Activated naive CD4-positive, alpha-beta T cell treated with anti-CD3 and anti-CD28 coated beads, Interleukin-2, amount 10 ng/mL, durations not matched to agents 7 days and 5 days (primary cell): Measurements from ENCODE around the gene NCSTN.
A peak's percentile ranks its signal among the peaks of the same experiment; 100 is the strongest.

Source experiments
- CTCF ChIA-PET: fragments of 350-600 bp; sonication (Branson Sonifier 250); formaldehyde crosslinking; loops from one replicate; lab custom pipeline; 2021; ENCODE audit warnings: antibody characterized with exemption; lab: Charles Lee
- DNase-seq: peaks from one replicate; pipeline ENCODE4 v3.0.0-alpha.2; 2020
- H3K27ac Mint-ChIP-seq: one replicate; pipeline ENCODE4 v1.8.0; 2021; ENCODE audit warnings: mild to moderate bottlenecking, moderate library complexity, mixed read lengths
- H3K27me3 Mint-ChIP-seq: one replicate; pipeline ENCODE4 v1.8.0; 2021; ENCODE audit warnings: mild to moderate bottlenecking, mixed read lengths
- H3K36me3 Mint-ChIP-seq: one replicate; pipeline ENCODE4 v1.8.0; 2021; ENCODE audit warnings: mixed read lengths
- H3K4me1 Mint-ChIP-seq: one replicate; pipeline ENCODE4 v1.8.0; 2021; ENCODE audit warnings: mixed read lengths
- H3K4me3 Mint-ChIP-seq: one replicate; pipeline ENCODE4 v1.8.0; 2021; ENCODE audit warnings: mild to moderate bottlenecking, moderate library complexity, mixed read lengths
- H3K9me3 Mint-ChIP-seq: one replicate; pipeline ENCODE4 v1.8.0; 2021; ENCODE audit warnings: mixed read lengths

NCSTN gene

GRCh38 chr1:160398823-160399222, 55.6 kb downstream of the NCSTN start:
- Mint-ChIP-seq H3K9me3 (no peaks in the 10 kb centered on the region), H3K27ac (no peak overlapping the region), H3K4me3 (no peak overlapping the region), H3K36me3 (no peaks in the 10 kb centered on the region), H3K4me1 (peaks cover 2% of the 10 kb centered on the region), H3K27me3 (peaks cover 65% of the 10 kb centered on the region)
- CTCF ChIA-PET, result no interaction called here
- DNase-seq, result no peak

- H3K27me3 Mint-ChIP-seq, result peaks cover 69% of the 10 kb centered on the region
- H3K4me3 Mint-ChIP-seq, result peak overlapping the region; percentile 11
- peaks cover 2% of the 10 kb centered on the region for H3K4me1 Mint-ChIP-seq
- H3K27ac Mint-ChIP-seq, result no peak overlapping the region
- no peaks in the 10 kb centered on the region for H3K9me3 Mint-ChIP-seq
- CTCF ChIA-PET, result no interaction called here
- no peaks in the 10 kb centered on the region for H3K36me3 Mint-ChIP-seq
- no peak for DNase-seq
These were observed 56.5 kb downstream of the NCSTN start for GRCh38 chr1:160399544-160400222.

GRCh38 chr1:160400223-160400645, 57.1 kb downstream of the NCSTN start, which contains the start of gene VANGL2:
TSS of gene VANGL2 (plus strand) at chr1:160400564. CDS start at chr1:160415838, 15,274 bp downstream.
- H3K27me3 Mint-ChIP-seq, result peaks cover 71% of the 10 kb centered on the region
- peak within 1 kb of the TSS; percentile 17 for H3K4me3 Mint-ChIP-seq
- peaks cover 2% of the 10 kb centered on the region for H3K4me1 Mint-ChIP-seq
- H3K9me3 Mint-ChIP-seq, result no peaks in the 10 kb centered on the region
- CTCF ChIA-PET, result no interaction called here
- peak; percentile 55 for DNase-seq
- H3K27ac Mint-ChIP-seq, result no peak within 1 kb of the TSS
- no peaks in the 10 kb centered on the region for H3K36me3 Mint-ChIP-seq

GRCh38 chr1:160400646-160401486, 57.7 kb downstream of the NCSTN start:
- CTCF ChIA-PET, result no interaction called here
- Mint-ChIP-seq H3K9me3 (no peaks in the 10 kb centered on the region), H3K4me3 (peak overlapping the region; percentile 17)

GRCh38 chr1:160401487-160401805, 58.3 kb downstream of the NCSTN start:
- no peaks in the 10 kb centered on the region for H3K9me3 Mint-ChIP-seq
- H3K27ac Mint-ChIP-seq, result no peak overlapping the region
- no peak overlapping the region for H3K4me3 Mint-ChIP-seq
- H3K27me3 Mint-ChIP-seq, result peaks cover 78% of the 10 kb centered on the region
- peaks cover 2% of the 10 kb centered on the region for H3K4me1 Mint-ChIP-seq
- CTCF ChIA-PET, result no interaction called here
- H3K36me3 Mint-ChIP-seq, result no peaks in the 10 kb centered on the region
- DNase-seq, result no peak

More at GRCh38 chr1:160400646-160401486, 57.7 kb downstream of the NCSTN start:
- Mint-ChIP-seq H3K27me3 (peaks cover 75% of the 10 kb centered on the region), H3K4me1 (peaks cover 2% of the 10 kb centered on the region), H3K27ac (no peak overlapping the region), H3K36me3 (no peaks in the 10 kb centered on the region)
- DNase-seq, result no peak

GRCh38 chr1:160402001-160402795, 59.0 kb downstream of the NCSTN start:
- H3K27ac Mint-ChIP-seq, result no peak overlapping the region
- no peak overlapping the region for H3K4me3 Mint-ChIP-seq
- H3K36me3 Mint-ChIP-seq, result no peaks in the 10 kb centered on the region
- CTCF ChIA-PET, result no interaction called here
- H3K27me3 Mint-ChIP-seq, result peaks cover 79% of the 10 kb centered on the region
- H3K4me1 Mint-ChIP-seq, result peaks cover 2% of the 10 kb centered on the region
- DNase-seq, result no peak
- H3K9me3 Mint-ChIP-seq, result no peaks in the 10 kb centered on the region

- no peak overlapping the region for H3K4me3 Mint-ChIP-seq
- CTCF ChIA-PET, result no interaction called here
- peaks cover 2% of the 10 kb centered on the region for H3K4me1 Mint-ChIP-seq
- no peak overlapping the region for H3K27ac Mint-ChIP-seq
- no peaks in the 10 kb centered on the region for H3K36me3 Mint-ChIP-seq
- no peak for DNase-seq
- H3K9me3 Mint-ChIP-seq, result no peaks in the 10 kb centered on the region
- peaks cover 79% of the 10 kb centered on the region for H3K27me3 Mint-ChIP-seq
These were observed 60.1 kb downstream of the NCSTN start for GRCh38 chr1:160403244-160403643.

GRCh38 chr1:160404094-160404493, 60.9 kb downstream of the NCSTN start:
- H3K9me3 Mint-ChIP-seq, result no peaks in the 10 kb centered on the region

GRCh38 chr1:160405331-160405877, 62.2 kb downstream of the NCSTN start:
- Mint-ChIP-seq H3K9me3 (no peaks in the 10 kb centered on the region), H3K27me3 (peaks cover 73% of the 10 kb centered on the region), H3K4me3 (no peak overlapping the region), H3K27ac (no peak overlapping the region), H3K36me3 (no peaks in the 10 kb centered on the region), H3K4me1 (peaks cover 2% of the 10 kb centered on the region)
- CTCF ChIA-PET, result no interaction called here
- no peak for DNase-seq

More at GRCh38 chr1:160404094-160404493, 60.9 kb downstream of the NCSTN start:
- H3K27ac Mint-ChIP-seq, result no peak overlapping the region
- CTCF ChIA-PET, result no interaction called here
- peaks cover 73% of the 10 kb centered on the region for H3K27me3 Mint-ChIP-seq
- peaks cover 2% of the 10 kb centered on the region for H3K4me1 Mint-ChIP-seq
- no peaks in the 10 kb centered on the region for H3K36me3 Mint-ChIP-seq
- no peak for DNase-seq
- H3K4me3 Mint-ChIP-seq, result no peak overlapping the region

- no peak for DNase-seq
- Mint-ChIP-seq H3K9me3 (no peaks in the 10 kb centered on the region), H3K27ac (no peak overlapping the region), H3K27me3 (peaks cover 70% of the 10 kb centered on the region), H3K4me1 (no peaks in the 10 kb centered on the region), H3K4me3 (no peak overlapping the region), H3K36me3 (no peaks in the 10 kb centered on the region)
- CTCF ChIA-PET, result no interaction called here
These were observed 63.2 kb downstream of the NCSTN start for GRCh38 chr1:160406131-160406968.

- Mint-ChIP-seq H3K4me1 (no peaks in the 10 kb centered on the region), H3K9me3 (no peaks in the 10 kb centered on the region)
These were observed 64.9 kb downstream of the NCSTN start for GRCh38 chr1:160407839-160408801.

More at GRCh38 chr1:160407839-160408801, 64.9 kb downstream of the NCSTN start:
- no peak overlapping the region for H3K4me3 Mint-ChIP-seq
- H3K27me3 Mint-ChIP-seq, result peaks cover 60% of the 10 kb centered on the region
- CTCF ChIA-PET, result interaction anchor here (0.9 to 1.4 kb wide), 2 partner anchors 11 to 31 kb away, joined by 3 read pairs; no protein-coding TSS in a partner anchor
- no peak overlapping the region for H3K27ac Mint-ChIP-seq
- no peak for DNase-seq
- no peaks in the 10 kb centered on the region for H3K36me3 Mint-ChIP-seq
